KMS-11 (cell line): Measurements from ENCODE around the gene POLN.

Experiments
- H2AFZ ChIP-seq: fragments of 200-600 bp; sonication (generic); 2 replicates; pipeline ENCODE4 v1.6.1; 2016; ENCODE audit warnings: antibody characterized with exemption, mixed run types, low read depth
- H3K27ac ChIP-seq: fragments of 200-600 bp; sonication (generic); 2 replicates; pipeline ENCODE4 v1.6.1; 2016; ENCODE audit warnings: mild to moderate bottlenecking, mixed run types
- H3K27me3 ChIP-seq: fragments of 200-600 bp; sonication (generic); 2 replicates; pipeline ENCODE4 v1.6.1; 2017; ENCODE audit warnings: mild to moderate bottlenecking, low read depth, mixed run types, moderate library complexity; ENCODE audit not compliant: insufficient read depth
- H3K36me3 ChIP-seq: fragments of 200-600 bp; sonication (generic); 2 replicates; pipeline ENCODE4 v1.6.1; 2017; ENCODE audit warnings: mild to moderate bottlenecking, mixed run types; ENCODE audit not compliant: insufficient read depth
- H3K4me1 ChIP-seq: fragments of 200-600 bp; sonication (generic); 2 replicates; pipeline ENCODE4 v1.6.1; 2016; ENCODE audit warnings: mild to moderate bottlenecking, low read depth, mixed run types; ENCODE audit not compliant: poor library complexity, severe bottlenecking
- H3K4me2 ChIP-seq: fragments of 200-600 bp; sonication (generic); 2 replicates; pipeline ENCODE4 v1.7.0; 2016; ENCODE audit warnings: mild to moderate bottlenecking, mixed run types
- H3K4me3 ChIP-seq: fragments of 200-600 bp; sonication (generic); IDR thresholded peaks from 2 replicates; pipeline ENCODE4 v1.6.1; 2017; ENCODE audit warnings: low read depth, low read length, mixed read lengths; ENCODE audit not compliant: insufficient read depth
- H3K79me2 ChIP-seq: fragments of 200-600 bp; sonication (generic); 2 replicates; pipeline ENCODE4 v1.6.1; 2016; ENCODE audit warnings: low read depth, mixed run types; ENCODE audit not compliant: insufficient read depth
- H3K9ac ChIP-seq: fragments of 200-600 bp; sonication (generic); 2 replicates; pipeline ENCODE4 v1.6.1; 2016; ENCODE audit warnings: mild to moderate bottlenecking, mixed run types
- H4K20me1 ChIP-seq: fragments of 200-600 bp; sonication (generic); 2 replicates; pipeline ENCODE4 v1.6.1; 2016; ENCODE audit warnings: mild to moderate bottlenecking, mixed run types; ENCODE audit not compliant: insufficient read depth
- CTCF ChIP-seq: fragments of 200-600 bp; sonication (generic); conservative IDR thresholded peaks from 2 replicates; pipeline ENCODE4 v1.6.1; 2017; ENCODE audit warnings: low read depth, mild to moderate bottlenecking, antibody characterized with exemption, low read length, moderate library complexity, mixed read lengths

The POLN gene

GRCh38 chr4:2125023-2125422 is 116.9 kb downstream of the POLN start:
- no peak overlapping the region for H3K27ac ChIP-seq
- H3K4me3 ChIP-seq: no peak overlapping the region
- TF ChIP-seq CTCF: no peak
- H3K9ac ChIP-seq: no peak overlapping the region
- no peaks in the 10 kb centered on the region for H3K36me3 ChIP-seq
- H4K20me1 ChIP-seq: no peaks in the 10 kb centered on the region
- no peaks in the 10 kb centered on the region for H3K4me1 ChIP-seq
- H3K27me3 ChIP-seq: no peaks in the 10 kb centered on the region
- H3K4me2 ChIP-seq: no peak overlapping the region
- no peak overlapping the region for H2AFZ ChIP-seq
- no peaks in the 10 kb centered on the region for H3K79me2 ChIP-seq

GRCh38 chr4:2116687-2117400 is 125.1 kb downstream of the POLN start:
- Histone ChIP-seq H3K36me3 (no peaks in the 10 kb centered on the region), H4K20me1 (no peaks in the 10 kb centered on the region), H3K9ac (no peak overlapping the region), H3K4me2 (no peak overlapping the region), H3K4me3 (no peak overlapping the region), H3K79me2 (no peaks in the 10 kb centered on the region), H3K4me1 (no peaks in the 10 kb centered on the region), H3K27ac (no peak overlapping the region), H2AFZ (no peak overlapping the region), H3K27me3 (no peaks in the 10 kb centered on the region)
- no peak for TF ChIP-seq CTCF

DNA sequence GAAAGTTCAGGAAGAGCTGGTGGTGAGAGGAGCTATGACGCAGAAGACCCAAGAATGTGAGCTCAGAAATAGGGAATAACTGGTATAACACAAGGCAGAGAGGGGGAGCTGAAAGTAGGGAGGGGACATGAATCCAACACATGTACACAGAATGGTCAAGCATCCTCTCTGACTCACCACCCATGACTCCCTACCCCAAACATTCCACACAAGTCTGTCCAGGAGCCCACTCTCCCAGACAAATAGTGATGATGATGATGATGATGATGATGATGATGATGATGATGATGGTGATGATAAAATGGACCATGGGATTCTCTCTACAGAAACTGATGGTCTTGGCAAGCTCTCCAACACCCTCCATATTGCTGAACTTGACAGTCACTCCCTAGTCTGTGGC is 136.4 kb downstream of the POLN start:
- Histone ChIP-seq H3K27me3 (no peaks in the 10 kb centered on the region), H3K36me3 (no peaks in the 10 kb centered on the region), H3K4me2 (no peak overlapping the region), H3K4me3 (no peak overlapping the region), H3K79me2 (no peaks in the 10 kb centered on the region), H3K27ac (no peak overlapping the region), H3K4me1 (peaks cover 8% of the 10 kb centered on the region), H2AFZ (no peak overlapping the region), H4K20me1 (no peaks in the 10 kb centered on the region), H3K9ac (no peak overlapping the region)
- no peak for TF ChIP-seq CTCF

GRCh38 chr4:2104556-2105345 is 137.2 kb downstream of the POLN start:
- H3K79me2 ChIP-seq: no peaks in the 10 kb centered on the region
- no peak for TF ChIP-seq CTCF
- H3K27me3 ChIP-seq: no peaks in the 10 kb centered on the region
- no peak overlapping the region for H3K4me2 ChIP-seq
- H3K4me1 ChIP-seq: peaks cover 8% of the 10 kb centered on the region
- H2AFZ ChIP-seq: no peak overlapping the region
- H3K27ac ChIP-seq: no peak overlapping the region
- no peaks in the 10 kb centered on the region for H4K20me1 ChIP-seq
- no peak overlapping the region for H3K4me3 ChIP-seq
- H3K36me3 ChIP-seq: no peaks in the 10 kb centered on the region
- no peak overlapping the region for H3K9ac ChIP-seq
